Motor neuron (in vitro differentiated cells): Measurements from ENCODE around the gene FSTL4. TPM values are rescaled to one million over a fixed set of nuclear protein-coding genes. Genes with fewer than 3 reads are reported as not detected.
"Not testable (repeated sequence)": the region's sequence is repeated elsewhere in the genome, so short reads cannot be mapped to it uniquely, and the experiment has no call there.

Source experiments
- ATAC-seq, 8 experiments: fragments of 200-7000 bp; cut with Tn5 transposase; replicated peaks in 6 of 8; 2 replicates each; pipeline ENCODE4 v1.8.0; 2021; ENCODE audit warnings: mild to moderate bottlenecking in 8 of 8, moderate library complexity in 8 of 8
- H3K27ac ChIP-seq, 2 donors: fragments of 250-450 bp; sonication (Bioruptor Pico); 2 replicates each; pipeline ENCODE4 v1.9.0; 2021; ENCODE audit warnings: antibody characterized with exemption in 2 of 2, mild to moderate bottlenecking in 2 of 2, moderate library complexity in 1 of 2
- H3K4me1 ChIP-seq, 2 donors: fragments of 250-450 bp; sonication (Bioruptor Pico); replicated peaks in 1 of 2; 2 replicates each; pipeline ENCODE4 v1.6.1; 2021; ENCODE audit warnings: antibody characterized with exemption in 2 of 2, mild to moderate bottlenecking in 2 of 2, moderate library complexity in 1 of 2
- H3K4me3 ChIP-seq, 5 donors: fragments of 250-450 bp; sonication (Bioruptor Pico); 2 replicates each; pipeline ENCODE4 v1.9.0; 2021; ENCODE audit warnings: antibody characterized with exemption in 5 of 5, mild to moderate bottlenecking in 5 of 5, moderate library complexity in 4 of 5
- WGBS, 10 experiments: fragments of 450-650 bp; shearing (Covaris generic); methylation state at CpG; one replicate each; pipeline ENCODE4 v1.0.0; 2022; 5-methylcytosine and 5-hydroxymethylcytosine counted together
- in situ Hi-C, 9 experiments: fragments of 400-800 bp; cut with MboI; loops; one replicate each; pipeline ENCODE4 v1.15.0; 2021; ENCODE audit warnings: low sequenced_read_pairs in 9 of 9, low pct_unique_long_range_greater_than_20kb in 2 of 9; ENCODE audit not compliant: unreplicated experiment in 9 of 9
- total RNA-seq, 8 experiments: library from RNA; unstranded; fragments of 300-600 nt; gene quantifications; 2 replicates each; pipeline versions ENCODE4 v1.2.3 to v1.2.4, GENCODE V29; 2022

The FSTL4 gene
- total RNA-seq, 8 experiments from 2014 or later, result 0.13 to 5.5 (median 1.9) TPM

DNA sequence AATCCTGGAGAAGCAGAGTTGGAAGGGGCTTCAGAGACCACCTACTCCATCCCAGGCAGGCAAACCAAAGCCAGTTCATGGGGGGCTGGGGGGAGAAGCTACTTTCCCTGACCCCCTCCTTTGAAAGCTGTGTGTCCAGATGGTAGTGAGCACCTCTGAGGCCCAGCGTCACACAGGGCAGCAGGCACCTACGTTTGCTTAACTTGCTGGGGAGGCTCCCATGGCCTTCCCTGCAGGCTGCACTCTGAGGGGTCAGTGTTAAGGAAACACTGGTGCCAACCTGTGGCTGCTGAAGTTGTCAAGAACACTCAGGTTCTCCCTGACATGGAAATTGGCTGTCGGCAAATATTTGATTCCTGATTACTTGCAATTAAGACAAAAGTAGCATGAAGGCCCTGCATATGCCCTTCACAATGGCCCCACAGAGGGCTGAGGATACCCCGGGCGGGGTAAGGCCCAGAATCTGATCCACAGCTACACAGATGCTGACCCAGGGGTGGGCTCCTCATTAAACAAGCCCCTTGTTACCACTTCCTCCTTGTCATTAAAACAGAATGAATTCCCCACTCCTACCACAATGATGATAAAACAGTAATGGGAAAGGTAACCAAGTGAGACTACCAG, 208.5 kb downstream of the FSTL4 start:
- in situ Hi-C loops, result no loop called here
- WGBS, 10 experiments, result 70 to 100% (median 86%) methylated on average over 1 to 5 of the region's 5 CpGs; no CpG with 5 or more reads in 7 of the 10 experiments
- Histone ChIP-seq H3K4me3 (no peak overlapping the region), H3K27ac (no peak overlapping the region), H3K4me1 (peaks cover 0 to 10% of the 10 kb centered on the region in 2 donors)
- no peak for ATAC-seq

DNA sequence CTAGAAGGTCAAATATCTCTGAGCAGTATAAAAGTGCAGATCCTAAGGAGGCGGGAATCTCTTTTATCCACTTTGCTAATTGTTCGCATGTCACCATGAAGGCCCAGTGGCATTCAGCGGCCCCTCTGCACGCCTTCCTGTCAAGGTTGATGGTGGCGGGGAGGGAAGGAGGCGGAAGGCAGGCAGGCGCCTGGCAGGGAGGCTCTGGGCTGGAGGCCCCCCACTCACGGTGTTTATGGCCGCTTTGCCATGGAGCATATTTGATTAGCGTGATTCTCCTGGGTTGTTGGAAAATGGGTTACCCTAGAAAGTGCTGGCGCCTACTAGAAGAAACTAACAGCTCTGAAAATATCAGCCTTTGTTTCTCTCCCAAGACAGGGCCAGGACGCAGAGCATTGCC, 209.6 kb downstream of the FSTL4 start:
- no peak overlapping the region for H3K4me3 ChIP-seq
- 50 to 82% (median 67%) methylated on average over 2 to 9 of the region's 12 CpGs; no CpG with 5 or more reads in 1 of the 10 experiments for WGBS, 10 experiments
- in situ Hi-C loops, result no loop called here
- peaks cover 4 to 14% of the 10 kb centered on the region in 2 donors for H3K4me1 ChIP-seq
- ATAC-seq, result peak in 3 of 8 experiments; percentile 31 to 62 (median 38)
- H3K27ac ChIP-seq, result no peak overlapping the region

GRCh38 chr5:133401731-133402347, 210.5 kb downstream of the FSTL4 start:
- 50 to 100% (median 88%) methylated on average over 1 to 9 of the region's 9 CpGs; no CpG with 5 or more reads in 3 of the 10 experiments for WGBS, 10 experiments
- H3K27ac ChIP-seq, result no peak overlapping the region
- ATAC-seq, result no peak
- in situ Hi-C loops, result no loop called here
- no peak overlapping the region for H3K4me3 ChIP-seq
- peaks cover 13 to 23% of the 10 kb centered on the region in 2 donors for H3K4me1 ChIP-seq

- H3K4me3 ChIP-seq, result no peak overlapping the region
- in situ Hi-C loops, result no loop called here
- H3K4me1 ChIP-seq, result peaks cover 17 to 28% of the 10 kb centered on the region in 2 donors
- no peak overlapping the region for H3K27ac ChIP-seq
- ATAC-seq, result peak in 1 of 8 experiments; percentile 24
- 17 to 81% (median 70%) methylated on average over 1 to 5 of the region's 10 CpGs; no CpG with 5 or more reads in 4 of the 10 experiments for WGBS, 10 experiments
Measured at GRCh38 chr5:133400831-133401351, 211.4 kb downstream of the FSTL4 start.

- H3K4me3 ChIP-seq, result no peak overlapping the region
- in situ Hi-C loops, result no loop called here
- no peak for ATAC-seq
- H3K4me1 ChIP-seq, result peaks cover 17 to 28% of the 10 kb centered on the region in 2 donors
- no peak overlapping the region for H3K27ac ChIP-seq
- 92 to 100% (median 100%) methylated on average over 1 to 3 of the region's 3 CpGs; no CpG with 5 or more reads in 7 of the 10 experiments for WGBS, 10 experiments
Measured at GRCh38 chr5:133400120-133400519, 212.2 kb downstream of the FSTL4 start.

GRCh38 chr5:133399247-133399891, 213.0 kb downstream of the FSTL4 start:
- Histone ChIP-seq H3K27ac (no peak overlapping the region), H3K4me3 (no peak overlapping the region), H3K4me1 (peaks cover 17 to 28% of the 10 kb centered on the region in 2 donors)
- in situ Hi-C loops, result no loop called here
- no peak for ATAC-seq
- 10 to 80% (median 63%) methylated on average over 1 to 6 of the region's 10 CpGs; no CpG with 5 or more reads in 1 of the 10 experiments for WGBS, 10 experiments

GRCh38 chr5:133398646-133399101, 213.7 kb downstream of the FSTL4 start:
- in situ Hi-C loops, result no loop called here
- no peak overlapping the region for H3K4me3 ChIP-seq
- 20 to 100% (median 82%) methylated on average over 1 to 4 of the region's 6 CpGs; no CpG with 5 or more reads in 2 of the 10 experiments for WGBS, 10 experiments
- no peak for ATAC-seq
- peaks cover 17 to 28% of the 10 kb centered on the region in 2 donors for H3K4me1 ChIP-seq
- no peak overlapping the region for H3K27ac ChIP-seq

DNA sequence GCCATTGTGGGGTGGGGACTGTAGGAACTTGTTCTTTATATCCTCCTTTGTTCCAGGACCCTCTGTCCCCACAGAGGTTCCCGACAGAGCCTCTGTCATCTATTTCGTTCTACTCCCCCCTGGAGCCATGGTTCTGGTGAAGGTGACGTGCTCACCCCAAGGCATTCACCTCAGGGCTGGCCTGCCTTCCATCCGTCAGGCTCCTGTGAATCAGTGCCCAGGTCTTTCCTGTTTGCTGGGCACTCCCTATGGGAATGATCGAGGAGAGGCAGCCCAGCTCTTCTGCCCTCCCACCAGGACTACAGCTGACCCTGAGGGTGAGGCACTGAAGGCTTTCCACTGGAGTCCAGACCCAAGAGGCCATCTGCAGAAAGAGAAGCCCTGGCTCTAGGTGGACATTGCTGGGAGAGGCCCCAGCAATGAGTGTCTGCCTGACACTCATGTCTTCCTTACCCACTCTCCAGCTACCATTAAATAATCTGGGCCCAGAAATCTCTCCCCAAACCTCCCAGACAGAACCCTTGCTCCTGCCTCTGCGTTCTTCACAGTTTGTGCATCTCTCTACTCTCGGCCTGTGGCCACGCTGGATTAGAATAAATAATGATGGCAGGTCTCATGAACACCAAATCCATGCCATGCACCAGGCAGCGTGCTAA, 214.2 kb downstream of the FSTL4 start:
- no peak overlapping the region for H3K27ac ChIP-seq
- WGBS, 10 experiments, result 29 to 100% (median 66%) methylated on average over 1 to 7 of the region's 9 CpGs; no CpG with 5 or more reads in 2 of the 10 experiments
- no peak overlapping the region for H3K4me3 ChIP-seq
- in situ Hi-C loops, result no loop called here
- ATAC-seq, result no peak
- peaks cover 17 to 28% of the 10 kb centered on the region in 2 donors for H3K4me1 ChIP-seq

DNA sequence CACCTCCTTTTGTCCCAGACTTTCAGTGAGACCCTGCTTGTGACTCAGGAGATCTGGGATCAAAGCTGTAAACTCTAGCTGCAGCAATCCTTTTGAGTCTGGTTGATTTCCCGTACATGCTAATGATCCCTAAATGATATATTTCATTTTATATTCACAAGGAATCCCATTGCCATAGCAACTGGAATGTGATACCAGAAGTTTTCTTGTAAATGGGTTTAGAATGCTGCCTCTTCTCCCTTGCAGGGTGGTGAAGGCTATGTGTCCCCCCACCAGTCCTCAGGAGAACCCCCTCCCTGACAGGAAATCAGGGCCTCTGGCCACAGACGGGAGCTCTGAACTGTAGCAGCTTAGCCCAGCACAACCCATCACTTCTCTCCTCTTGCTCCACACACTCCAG, 215.0 kb downstream of the FSTL4 start:
- in situ Hi-C loops, result no loop called here
- H3K4me3 ChIP-seq, result no peak overlapping the region
- H3K4me1 ChIP-seq, result peaks cover 17 to 22% of the 10 kb centered on the region in 2 donors
- WGBS, 10 experiments, result 0 to 50% (median 4%) methylated on average over 1 to 2 of the region's 2 CpGs; no CpG with 5 or more reads in 6 of the 10 experiments
- H3K27ac ChIP-seq, result peak overlapping the region in 1 of 2 donors; percentile 22
- ATAC-seq, result peak in 7 of 8 experiments; percentile 53 to 81 (median 65)

DNA sequence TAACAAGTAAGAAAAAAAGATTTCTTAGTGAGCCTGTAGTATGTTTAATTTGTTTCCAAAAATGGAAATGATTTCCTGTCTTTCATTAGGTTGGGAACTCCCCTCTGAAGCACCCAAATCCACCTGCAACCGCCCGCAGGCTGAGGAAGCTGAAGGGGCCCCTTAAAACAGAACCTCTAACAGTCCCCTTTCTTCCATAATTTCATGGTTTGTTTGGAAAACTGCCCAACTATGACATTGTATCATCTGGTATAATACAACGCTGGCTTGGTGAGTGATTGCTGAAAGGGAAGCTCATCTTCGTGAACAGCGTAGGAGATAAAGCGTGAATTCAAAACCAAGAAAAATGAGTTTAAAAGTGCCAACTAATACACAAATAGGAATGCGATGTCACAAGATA, 215.5 kb downstream of the FSTL4 start:
- Histone ChIP-seq H3K27ac (peak overlapping the region in 1 of 2 donors; percentile 22), H3K4me3 (no peak overlapping the region), H3K4me1 (peaks cover 17 to 19% of the 10 kb centered on the region in 2 donors)
- in situ Hi-C loops, result no loop called here
- WGBS, 10 experiments, result 10 to 92% (median 77%) methylated on average over 2 to 7 of the region's 7 CpGs
- ATAC-seq, result peak in 2 of 8 experiments; percentile 23 to 30

- H3K4me3 ChIP-seq, result no peak overlapping the region
- H3K27ac ChIP-seq, result no peak overlapping the region
- peak in 1 of 8 experiments; percentile 39 for ATAC-seq
- in situ Hi-C loops, result no loop called here
- 14 to 100% (median 47%) methylated on average over 1 to 4 of the region's 6 CpGs; no CpG with 5 or more reads in 2 of the 10 experiments for WGBS, 10 experiments
- peaks cover 17 to 19% of the 10 kb centered on the region in 2 donors for H3K4me1 ChIP-seq
Measured at GRCh38 chr5:133396187-133396741, 216.1 kb downstream of the FSTL4 start.

DNA sequence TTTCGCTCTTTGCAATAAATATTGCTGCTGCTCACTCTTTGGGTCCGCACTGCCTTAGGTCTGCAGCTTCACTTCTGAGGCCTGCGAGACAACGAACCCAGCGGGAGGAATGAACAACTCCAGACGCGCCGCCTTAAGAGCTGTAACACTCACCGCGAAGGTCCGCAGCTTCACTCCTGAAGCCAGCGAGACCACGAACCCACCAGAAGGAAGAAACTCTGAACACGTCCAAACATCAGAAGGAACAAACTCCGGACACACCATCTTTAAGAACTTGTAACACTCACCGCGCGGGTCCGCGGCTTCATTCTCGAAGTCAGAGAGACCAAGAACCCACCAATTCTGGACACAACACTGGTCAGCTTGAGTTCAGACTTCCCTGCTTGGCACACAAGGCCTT, 217.1 kb downstream of the FSTL4 start:
- WGBS, 10 experiments, result 67 to 100% (median 94%) methylated on average over 1 to 15 of the region's 21 CpGs; no CpG with 5 or more reads in 3 of the 10 experiments
- ATAC-seq, in situ Hi-C loops, H3K4me3 ChIP-seq, H3K27ac ChIP-seq: not testable (repeated sequence)
- peaks cover 26% of the 10 kb centered on the region in 2 donors for H3K4me1 ChIP-seq
